ENCODE results near the gene TMEM33. TPM values are rescaled to one million over a fixed set of nuclear protein-coding genes. Genes with fewer than 3 reads are reported as not detected.

Gene TMEM33
- total RNA-seq (18.9 and 25.2 TPM in 2 replicates), polyA plus RNA-seq (16.5 and 17.2 TPM in 2 replicates)

- no peaks in the 10 kb centered on the region for H3K9me3 ChIP-seq (ENCODE audit: low read depth)
- H3K4me1 ChIP-seq (ENCODE audit: low read depth) = peaks cover 8% of the 10 kb centered on the region
- H3K27me3 ChIP-seq = peaks cover 17% of the 10 kb centered on the region
- H3K27ac ChIP-seq = peak within 1 kb of the TSS; percentile 91
- H3K4me3 ChIP-seq = peak within 1 kb of the TSS; percentile 78
- peak; percentile 88 to 90 for DNase-seq (ENCODE audit: low read depth in 1 of 2, low spot score in 1 of 2)
- H3K36me3 ChIP-seq = peaks cover 8% of the 10 kb centered on the region
- peak; percentile 15 for TF ChIP-seq CTCF (IDR thresholded peaks at IDR 0.05; ENCODE audit: low read depth, low read length)
These were observed at the start of gene TMEM33 for GRCh38 chr4:41934901-41935651. Gene TMEM33, plus strand, starts transcription at chr4:41935429. Its CDS starts 56 bp downstream, at chr4:41935485.

- no peak for TF ChIP-seq CTCF (IDR thresholded peaks at IDR 0.05; ENCODE audit: low read depth, low read length)
- Histone ChIP-seq H3K27ac (no peak overlapping the region), H3K36me3 (no peaks in the 10 kb centered on the region), H3K4me1 (ENCODE audit: low read depth) (peaks cover 3% of the 10 kb centered on the region), H3K4me3 (no peak overlapping the region), H3K27me3 (peaks cover 86% of the 10 kb centered on the region), H3K9me3 (ENCODE audit: low read depth) (no peaks in the 10 kb centered on the region)
- DNase-seq (ENCODE audit: low read depth in 1 of 2, low spot score in 1 of 2) = no peak
These were observed 49.8 kb upstream of the TMEM33 start for GRCh38 chr4:41885456-41885855.

GRCh38 chr4:41887277-41887676 lies 48.0 kb upstream of the TMEM33 start:
- no peak overlapping the region for H3K27ac ChIP-seq
- no peaks in the 10 kb centered on the region for H3K36me3 ChIP-seq
- no peaks in the 10 kb centered on the region for H3K4me1 ChIP-seq (ENCODE audit: low read depth)
- H3K27me3 ChIP-seq = peaks cover 85% of the 10 kb centered on the region
- no peaks in the 10 kb centered on the region for H3K9me3 ChIP-seq (ENCODE audit: low read depth)
- no peak for DNase-seq (ENCODE audit: low read depth in 1 of 2, low spot score in 1 of 2)
- no peak overlapping the region for H3K4me3 ChIP-seq
- TF ChIP-seq CTCF (IDR thresholded peaks at IDR 0.05; ENCODE audit: low read depth, low read length) = no peak

GRCh38 chr4:41887821-41888686 lies 47.2 kb upstream of the TMEM33 start:
- Histone ChIP-seq H3K27me3 (peaks cover 83% of the 10 kb centered on the region), H3K27ac (no peak overlapping the region), H3K4me3 (no peak overlapping the region), H3K36me3 (no peaks in the 10 kb centered on the region), H3K4me1 (ENCODE audit: low read depth) (no peaks in the 10 kb centered on the region), H3K9me3 (ENCODE audit: low read depth) (no peaks in the 10 kb centered on the region)
- TF ChIP-seq CTCF (IDR thresholded peaks at IDR 0.05; ENCODE audit: low read depth, low read length) = peak; percentile 88
- DNase-seq (ENCODE audit: low read depth in 1 of 2, low spot score in 1 of 2) = peak; percentile 53 to 64

GRCh38 chr4:41888687-41889074 lies 46.5 kb upstream of the TMEM33 start:
- H3K4me1 ChIP-seq (ENCODE audit: low read depth) = no peaks in the 10 kb centered on the region
- no peak for TF ChIP-seq CTCF (IDR thresholded peaks at IDR 0.05; ENCODE audit: low read depth, low read length)
- no peak for DNase-seq (ENCODE audit: low read depth in 1 of 2, low spot score in 1 of 2)
- no peaks in the 10 kb centered on the region for H3K36me3 ChIP-seq
- H3K9me3 ChIP-seq (ENCODE audit: low read depth) = no peaks in the 10 kb centered on the region
- H3K4me3 ChIP-seq = no peak overlapping the region
- H3K27ac ChIP-seq = no peak overlapping the region
- peaks cover 80% of the 10 kb centered on the region for H3K27me3 ChIP-seq
